Hematopoietic multipotent progenitor cell treated with erythropoietin and hydrocortisone succinate and interleukin-3 and kit ligand, for 17 days (in vitro differentiated cells): ENCODE data around the gene HSDL2.

ENCODE experiments used
- DNase-seq: peaks from one replicate; pipeline ENCODE4 v3.0.0-alpha.2; 2015; ENCODE audit warnings: low spot score

The HSDL2 gene

GRCh38 chr9:112446526-112446925 is 66.6 kb downstream of the HSDL2 start:
- DNase-seq = no peak

- no peak for DNase-seq
Observed at GRCh38 chr9:112447283-112447761, 67.4 kb downstream of the HSDL2 start.

- no peak for DNase-seq
Observed at GRCh38 chr9:112462855-112463254, 82.9 kb downstream of the HSDL2 start.

GRCh38 chr9:112465352-112465751 is 85.4 kb downstream of the HSDL2 start:
- DNase-seq = no peak

GRCh38 chr9:112472996-112473395 is 93.1 kb downstream of the HSDL2 start:
- no peak for DNase-seq

GRCh38 chr9:112473986-112474385 is 94.1 kb downstream of the HSDL2 start:
- DNase-seq = no peak

GRCh38 chr9:112475318-112475717 is 95.4 kb downstream of the HSDL2 start:
- DNase-seq = no peak

- no peak for DNase-seq
Observed at GRCh38 chr9:112477330-112477729, 97.4 kb downstream of the HSDL2 start.

- no peak for DNase-seq
Observed at GRCh38 chr9:112479221-112479620, 99.3 kb downstream of the HSDL2 start.

GRCh38 chr9:112484607-112485006 is 104.7 kb downstream of the HSDL2 start:
- no peak for DNase-seq

- DNase-seq = no peak
Observed at GRCh38 chr9:112485574-112485973, 105.7 kb downstream of the HSDL2 start.

GRCh38 chr9:112486221-112487007 is 106.5 kb downstream of the HSDL2 start, which contains the start of gene KIAA1958:
Gene KIAA1958 (plus strand): TSS chr9:112486827. CDS start chr9:112574081, 87,254 bp downstream.
- DNase-seq = peak; percentile 8

- no peak for DNase-seq
Observed at GRCh38 chr9:112487008-112487798, 107.3 kb downstream of the HSDL2 start.

- DNase-seq = no peak
Observed at GRCh38 chr9:112487799-112488340, 108.0 kb downstream of the HSDL2 start.

GRCh38 chr9:112489039-112489546 is 109.2 kb downstream of the HSDL2 start:
- no peak for DNase-seq

GRCh38 chr9:112489876-112490666 is 110.2 kb downstream of the HSDL2 start:
- no peak for DNase-seq

- DNase-seq = no peak
Observed at GRCh38 chr9:112493393-112494137, 113.7 kb downstream of the HSDL2 start.

- no peak for DNase-seq
Observed at GRCh38 chr9:112494153-112494552, 114.2 kb downstream of the HSDL2 start.

GRCh38 chr9:112495614-112496013 is 115.7 kb downstream of the HSDL2 start:
- DNase-seq = no peak

GRCh38 chr9:112496074-112496722 is 116.3 kb downstream of the HSDL2 start:
- no peak for DNase-seq
